HS-27A (cell line): ENCODE data around the gene HSD11B1L.
A peak's percentile ranks its signal among the peaks of the same experiment; 100 is the strongest.
"Not testable (repeated sequence)": the region's sequence is repeated elsewhere in the genome, so short reads cannot be mapped to it uniquely, and the experiment has no call there.

Source experiments
- DNase-seq: peaks from one replicate; pipeline ENCODE4 v3.0.0-alpha.2; 2012; ENCODE audit warnings: low read depth, missing footprints

The HSD11B1L gene

DNA sequence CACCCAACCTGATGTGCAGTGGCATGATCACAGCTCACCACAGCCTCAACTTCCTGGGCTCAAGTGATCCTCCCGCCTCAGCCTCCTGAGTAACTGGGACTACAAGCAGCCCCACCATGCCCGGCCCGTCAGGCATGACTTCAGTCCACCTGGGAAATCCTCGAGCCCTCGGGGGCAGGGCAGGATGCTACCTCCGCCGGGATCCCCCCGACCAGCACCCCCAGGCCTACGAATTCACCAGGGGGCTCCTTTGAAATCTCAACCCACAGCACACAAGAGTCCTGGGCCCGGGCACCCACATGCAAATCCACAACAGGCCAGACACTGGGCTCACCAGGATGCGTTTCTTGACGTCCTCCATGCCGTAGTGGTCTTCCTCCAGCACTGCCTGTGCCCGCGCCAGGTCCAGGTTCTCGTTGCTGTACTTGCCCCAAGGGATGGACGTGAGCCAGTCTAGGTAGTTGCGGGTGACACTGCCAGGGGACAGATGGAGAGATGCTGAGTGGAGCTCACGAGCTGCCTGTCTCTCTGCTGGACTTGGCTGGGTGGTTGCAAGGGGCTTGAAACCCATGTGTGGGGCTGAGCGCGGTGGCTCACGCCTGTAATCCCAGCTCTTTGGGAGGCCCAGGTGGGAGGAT, 19.7 kb downstream of the HSD11B1L start:
- DNase-seq: no peak

- DNase-seq: not testable (repeated sequence)
These were observed 21.2 kb downstream of the HSD11B1L start for GRCh38 chr19:5702053-5702410.

GRCh38 chr19:5703819-5704818, 23.3 kb downstream of the HSD11B1L start:
- DNase-seq: no peak

DNA sequence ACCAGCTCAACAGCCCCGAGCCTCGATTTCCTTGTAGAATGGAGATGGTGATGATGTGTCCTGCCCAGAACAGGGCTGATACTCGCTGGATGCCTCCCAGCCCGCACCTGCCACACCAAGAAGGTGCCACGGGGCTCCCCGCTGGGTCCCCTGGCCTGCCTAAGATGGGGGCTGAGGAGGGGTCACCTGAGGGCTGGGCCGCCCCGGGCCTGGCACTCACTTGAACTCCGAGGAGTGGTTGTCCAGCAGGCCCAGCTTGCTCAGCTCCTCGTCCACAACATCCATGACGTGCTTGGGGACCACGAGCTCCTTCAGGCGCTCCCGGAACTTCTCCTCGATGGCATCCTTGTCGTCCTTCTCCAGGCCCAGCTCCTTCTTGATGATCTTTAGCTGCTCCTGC, 24.7 kb downstream of the HSD11B1L start:
- DNase-seq: no peak

GRCh38 chr19:5706876-5707573, 26.2 kb downstream of the HSD11B1L start:
- no peak for DNase-seq

- no peak for DNase-seq
These were observed 27.0 kb downstream of the HSD11B1L start for GRCh38 chr19:5707576-5708575.

- DNase-seq: no peak
These were observed 30.2 kb downstream of the HSD11B1L start for GRCh38 chr19:5711025-5711424.

DNA sequence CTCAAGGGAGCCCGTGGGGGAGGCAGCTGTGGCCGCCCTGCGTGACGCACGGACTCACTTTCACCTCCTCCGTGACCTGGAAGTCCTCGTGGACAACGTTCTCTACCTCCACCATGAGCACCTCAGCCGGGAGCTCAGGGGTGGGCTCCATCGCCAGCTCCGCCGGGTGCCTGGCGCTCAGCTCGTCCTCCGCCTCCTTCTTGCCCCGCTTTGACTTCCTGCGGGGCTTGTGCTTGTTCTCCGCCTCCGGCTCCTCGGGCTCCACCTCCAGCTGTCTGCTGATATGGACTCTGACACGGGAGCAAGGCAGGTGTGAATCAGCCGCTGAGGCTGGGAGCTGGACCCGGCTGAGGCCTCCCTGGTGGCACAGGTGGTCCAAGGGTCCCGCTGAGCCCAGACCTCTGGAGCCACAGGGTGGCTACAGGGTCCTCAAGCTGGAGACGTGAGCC, 30.9 kb downstream of the HSD11B1L start:
- DNase-seq: no peak

- no peak for DNase-seq
These were observed 32.4 kb downstream of the HSD11B1L start for GRCh38 chr19:5713228-5713627.

DNA sequence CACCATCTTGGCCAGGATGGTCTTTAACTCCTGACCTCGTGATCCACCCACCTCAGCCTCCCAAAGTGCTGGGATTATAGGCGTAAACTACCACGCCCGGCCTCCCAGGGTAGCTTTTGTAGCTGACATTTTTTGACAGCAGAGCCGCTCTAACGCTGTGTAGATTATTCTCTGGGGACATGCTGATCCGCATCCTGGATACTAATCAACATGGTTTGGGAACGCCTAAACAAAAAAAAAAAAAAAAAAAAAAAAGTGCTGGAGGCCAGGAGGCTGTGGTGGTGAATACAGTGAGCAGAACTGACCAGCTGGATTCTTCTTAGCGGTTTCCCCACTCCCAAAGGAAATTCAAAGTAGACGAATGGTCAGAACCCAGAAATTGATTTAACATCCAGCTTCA, 34.0 kb downstream of the HSD11B1L start:
- DNase-seq: no peak

DNA sequence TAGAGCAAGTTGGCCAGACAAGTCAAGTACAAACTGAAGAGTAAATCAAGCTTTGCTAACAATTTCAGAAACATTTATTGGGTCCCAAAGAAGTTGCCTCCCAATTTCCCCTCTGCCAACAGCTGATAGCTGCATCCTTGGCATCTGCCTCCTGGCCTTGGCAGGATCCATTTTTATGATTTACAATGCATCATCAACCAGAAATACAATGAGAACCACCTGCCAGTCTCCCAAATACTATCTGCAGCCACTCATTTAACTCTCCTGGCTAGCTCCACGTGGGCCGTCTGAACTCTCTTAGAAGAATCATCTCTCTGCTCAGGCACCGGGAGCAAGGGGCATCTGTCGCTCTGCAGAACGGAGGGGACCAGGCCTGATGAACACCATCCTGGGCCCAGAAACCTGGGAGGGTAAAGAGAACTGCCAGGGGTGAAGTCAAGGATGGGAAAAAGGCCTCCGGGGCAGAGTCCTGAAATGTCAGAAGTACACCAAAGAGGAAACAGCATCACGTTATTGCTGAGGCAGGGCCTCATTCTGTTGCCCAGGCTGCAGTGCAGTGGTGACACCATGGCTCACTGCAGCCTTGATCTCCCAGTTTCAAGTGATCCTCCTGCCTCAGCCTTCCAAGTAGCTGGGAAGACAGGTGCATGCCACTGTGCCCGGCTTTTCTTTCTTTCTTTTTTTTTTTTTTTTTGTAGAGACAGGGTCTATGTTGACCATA, 36.5 kb downstream of the HSD11B1L start:
- DNase-seq: no peak

DNA sequence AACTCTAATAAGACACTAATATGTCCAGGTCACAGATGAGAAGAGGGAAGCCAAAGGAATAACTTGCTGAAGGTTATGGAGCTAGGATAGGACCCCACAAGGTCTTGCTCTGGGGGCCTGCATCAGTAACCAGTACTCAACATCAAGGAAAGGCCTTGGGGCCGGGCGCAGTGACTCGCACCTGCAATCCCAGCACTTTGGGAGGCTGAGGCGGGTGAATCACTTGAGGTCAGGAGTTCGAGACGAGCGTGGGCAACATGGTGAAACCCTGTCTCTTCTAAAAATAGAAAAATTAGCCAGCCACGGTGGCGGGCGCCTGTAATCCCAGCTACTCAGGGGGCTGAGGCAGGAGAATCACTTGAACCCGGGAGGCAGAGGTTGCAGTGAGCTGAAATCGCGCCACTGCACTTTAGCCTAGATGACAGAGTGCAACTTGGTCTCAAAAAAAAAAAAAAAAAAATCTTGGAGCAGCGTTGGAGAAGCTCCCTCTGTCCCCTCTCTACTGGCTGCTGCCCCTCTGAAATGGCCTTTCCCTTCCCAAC, 37.3 kb downstream of the HSD11B1L start:
- no peak for DNase-seq

DNA sequence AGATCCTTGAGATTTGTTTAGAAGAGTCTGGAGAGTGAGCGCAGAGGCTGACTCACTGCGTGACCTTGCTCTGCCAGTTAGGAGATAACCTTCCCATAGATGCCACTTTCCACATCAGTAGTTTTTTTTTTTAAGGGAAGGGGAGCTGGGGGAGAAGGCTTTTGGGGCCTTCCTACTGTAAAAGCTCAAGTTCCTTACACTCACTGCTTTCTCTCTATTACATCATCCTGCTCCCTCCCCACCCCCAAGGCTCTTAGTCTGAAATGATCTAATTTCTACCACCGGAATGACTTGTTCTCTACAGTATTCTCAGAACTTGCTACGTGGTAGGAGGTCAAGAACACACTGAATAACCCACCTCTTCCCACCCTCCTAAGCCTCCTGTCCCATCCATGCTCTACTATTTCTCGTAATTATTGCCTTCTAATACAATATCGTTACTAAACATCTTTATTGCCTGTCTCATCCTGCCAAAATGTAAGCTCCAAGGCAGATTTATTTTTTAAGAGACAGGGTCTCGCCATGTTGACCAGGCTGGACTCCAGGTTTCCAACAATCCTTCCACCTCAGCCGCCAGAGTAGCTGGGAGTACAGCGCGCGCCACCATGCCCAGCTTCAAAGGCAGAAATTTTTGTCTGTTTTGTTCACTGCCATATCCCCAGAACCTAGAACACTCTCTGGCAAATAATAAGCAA, 37.9 kb downstream of the HSD11B1L start:
- DNase-seq: peak; percentile 38

DNA sequence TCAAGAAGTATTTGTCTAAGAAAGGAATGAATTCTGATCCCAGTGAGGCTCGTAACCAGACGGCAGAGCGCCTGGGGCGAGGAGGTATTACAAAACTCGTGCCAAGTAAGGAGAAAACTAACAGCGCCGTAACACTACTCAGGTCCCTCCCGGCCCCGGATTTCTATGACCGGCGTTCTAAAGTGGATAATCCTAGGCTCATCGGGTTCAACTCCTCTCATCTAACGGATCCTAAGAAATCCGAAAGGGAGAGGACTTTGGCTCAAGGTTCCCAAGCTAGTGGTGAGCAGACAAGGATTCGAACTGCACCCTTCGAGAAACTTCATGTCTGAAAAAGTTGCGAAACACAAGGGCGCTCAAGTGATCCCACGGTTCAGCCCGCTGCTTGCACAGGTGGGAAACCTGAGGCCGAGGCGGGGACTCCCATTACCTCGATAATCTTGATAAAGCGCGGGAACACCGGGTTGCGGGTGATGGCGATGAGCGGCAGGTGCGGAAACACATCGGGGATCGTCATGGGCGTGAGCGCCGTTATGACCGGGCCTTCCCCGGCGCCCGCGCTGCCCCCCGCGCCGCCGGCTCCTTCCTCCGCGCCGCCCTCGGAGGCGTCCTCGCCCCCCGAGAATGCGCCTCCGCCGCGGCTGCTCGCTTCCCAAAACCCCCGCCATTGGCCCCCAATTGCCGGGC, 38.6 kb downstream of the HSD11B1L start:
- DNase-seq: no peak

DNA sequence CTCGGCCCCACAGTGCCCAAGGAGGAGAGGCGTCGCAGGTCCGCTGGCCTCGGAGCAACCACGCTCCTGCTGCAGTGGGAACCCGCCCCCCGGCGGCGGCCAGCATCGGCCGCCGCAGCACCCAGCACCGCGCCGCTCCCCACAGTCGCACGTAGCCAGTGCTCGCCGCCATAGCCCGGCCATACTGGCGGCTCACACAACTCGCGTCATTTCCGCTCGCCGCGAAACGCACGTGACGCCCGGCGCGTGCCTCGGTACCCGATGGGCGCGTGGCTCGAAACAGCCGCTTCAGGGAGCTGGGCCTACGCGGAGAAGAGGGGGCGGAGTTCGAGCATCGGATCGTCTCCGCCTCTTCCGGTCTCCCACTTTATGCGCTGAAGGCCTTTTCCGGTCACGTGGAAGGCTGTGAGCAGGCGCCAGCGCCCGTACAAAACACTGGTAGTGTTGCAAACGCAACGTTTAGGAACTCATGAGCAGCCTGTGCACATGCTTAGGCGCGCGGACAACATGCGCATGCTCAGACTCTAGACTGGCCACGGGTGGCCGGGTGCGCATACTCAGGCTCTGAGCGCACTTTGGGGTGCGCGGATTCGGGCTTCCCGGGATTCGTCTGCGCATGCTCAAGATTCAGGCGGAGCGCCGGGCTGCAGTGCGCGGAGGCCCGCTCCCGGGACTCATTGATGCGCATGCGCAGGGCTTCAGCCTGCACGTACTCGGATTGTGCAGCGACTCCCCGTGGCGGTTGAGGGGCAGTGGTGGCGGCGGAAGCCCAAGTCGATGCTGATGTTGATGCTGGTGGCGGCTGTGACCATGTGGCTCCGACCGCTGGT, 39.3 kb downstream of the HSD11B1L start, which contains the start of the genes CATSPERD and LONP1:
CATSPERD (plus strand) TSS at position 677 of the 830 bp plus-strand sequence; CDS start at position 778, 101 bp downstream.
LONP1 (minus strand) TSS at position 186 of the 830 bp plus-strand sequence; CDS start at position 172, 14 bp downstream.
- DNase-seq: peak; percentile 95

DNA sequence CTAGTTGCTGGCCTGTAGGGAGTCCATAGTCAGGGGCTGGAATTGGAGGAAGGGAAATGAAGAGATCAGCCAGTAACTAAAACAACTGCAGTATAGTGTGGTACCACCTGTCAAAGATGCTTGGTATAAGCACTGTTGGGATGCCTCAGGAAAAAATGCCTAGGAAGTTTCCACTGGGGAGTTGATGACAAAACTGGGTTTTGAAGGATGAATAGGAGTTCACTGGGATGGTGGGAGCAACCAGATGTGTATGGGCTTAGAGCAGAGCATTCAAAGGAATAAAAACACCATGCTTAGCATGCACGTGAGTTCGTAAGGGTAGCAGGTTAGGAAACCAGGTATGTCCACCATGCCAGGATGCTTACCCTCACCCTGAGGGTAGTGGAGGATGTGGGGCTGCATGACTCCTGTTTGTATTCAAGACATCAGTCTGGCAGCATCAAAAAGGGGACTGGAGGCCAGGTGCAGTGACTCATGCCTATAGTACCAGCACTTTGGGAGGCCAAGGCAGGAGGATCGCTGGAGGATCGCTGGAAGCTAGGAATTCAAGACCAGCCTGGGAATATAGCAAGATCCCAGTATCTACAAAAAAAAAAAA, 46.7 kb downstream of the HSD11B1L start:
- no peak for DNase-seq

- not testable (repeated sequence) for DNase-seq
These were observed 52.3 kb downstream of the HSD11B1L start for GRCh38 chr19:5733172-5733571.
